Melanocyte of skin (primary cell): ENCODE results near the gene ATP5F1D. TPM values are rescaled to one million over a fixed set of nuclear protein-coding genes. Genes with fewer than 3 reads are reported as not detected.

Experiments used
- total RNA-seq, 2 donors: library from RNA; depleted of rRNA; stranded (reverse); fragments of >200 nt; gene quantifications; 2 replicates each; pipeline ENCODE4 v1.2.3, GENCODE V29; 2012

Gene ATP5F1D
- total RNA-seq = 10 to 100 TPM; 19.6 to 31.0 TPM

DNA sequence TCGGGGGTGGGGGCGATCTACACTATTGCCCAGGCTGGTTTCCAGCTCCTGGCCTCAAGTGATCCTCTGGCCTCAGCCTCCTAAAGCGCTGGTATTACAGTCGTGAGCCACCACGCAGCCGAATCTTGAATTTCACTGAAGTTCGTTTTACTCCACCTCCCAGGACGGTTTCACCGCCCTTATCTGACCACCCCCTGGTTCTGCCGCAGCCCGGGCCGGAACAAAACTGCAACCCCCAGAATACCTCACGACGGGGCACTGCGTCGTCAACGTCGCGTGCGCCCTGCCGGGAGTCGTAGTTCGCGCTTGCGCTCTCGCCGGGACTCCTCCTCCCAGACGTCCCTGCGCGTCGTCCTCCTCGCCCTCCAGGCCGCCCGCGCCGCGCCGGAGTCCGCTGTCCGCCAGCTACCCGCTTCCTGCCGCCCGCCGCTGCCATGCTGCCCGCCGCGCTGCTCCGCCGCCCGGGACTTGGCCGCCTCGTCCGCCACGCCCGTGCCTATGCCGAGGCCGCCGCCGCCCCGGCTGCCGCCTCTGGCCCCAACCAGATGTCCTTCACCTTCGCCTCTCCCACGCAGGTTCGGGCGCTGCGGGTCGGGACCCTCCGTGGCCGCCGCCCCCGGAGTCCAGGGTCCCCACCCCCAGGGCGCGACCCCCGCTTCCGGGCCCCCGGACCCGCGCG is at the start of gene ATP5F1D:
TSS of gene ATP5F1D (plus strand) at position 335 of the 679 bp plus-strand sequence. CDS start at position 435, 100 bp downstream.

GRCh38 chr19:1205114-1206099 is 36.1 kb upstream of the ATP5F1D start, which contains the start of gene STK11:
Gene STK11, plus strand, starts transcription at chr19:1205778. Its CDS starts 1,136 bp downstream, at chr19:1206914.

DNA sequence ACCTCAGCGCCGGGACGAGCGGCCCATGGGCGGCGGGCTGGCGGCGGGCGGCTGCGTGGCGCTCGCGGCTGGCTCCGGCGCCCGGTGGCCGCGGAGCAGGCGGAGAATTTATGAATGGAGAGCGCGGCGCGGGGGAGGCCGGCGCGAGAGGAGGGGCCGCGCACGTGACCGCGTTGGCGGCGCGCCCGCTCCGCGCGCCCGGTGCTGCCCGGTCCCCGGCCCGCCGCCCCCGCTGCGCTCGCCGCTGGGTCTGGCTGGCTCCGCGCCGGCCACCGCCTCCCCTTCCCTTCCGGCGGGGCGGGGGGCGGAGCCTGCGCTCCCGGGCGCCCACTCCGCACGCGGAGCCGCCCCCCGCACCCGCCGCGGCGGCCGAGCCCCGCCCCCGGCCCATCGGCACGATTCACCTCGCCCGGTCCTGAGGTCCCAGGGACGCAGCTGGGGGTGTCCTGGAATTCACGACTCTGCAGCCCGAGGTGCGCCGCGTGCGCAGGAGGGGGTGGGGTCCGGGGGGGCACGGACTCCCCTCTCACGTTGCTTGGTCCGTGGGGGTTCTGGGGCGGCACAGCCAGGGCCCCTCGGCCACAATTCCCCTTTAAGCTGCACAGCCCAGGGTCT is 3.7 kb upstream of the ATP5F1D start, which contains the start of gene CBARP:
TSS of gene CBARP (minus strand) at position 252 of the 615 bp plus-strand sequence. CDS start 1,905 bp downstream, outside the sequence.

DNA sequence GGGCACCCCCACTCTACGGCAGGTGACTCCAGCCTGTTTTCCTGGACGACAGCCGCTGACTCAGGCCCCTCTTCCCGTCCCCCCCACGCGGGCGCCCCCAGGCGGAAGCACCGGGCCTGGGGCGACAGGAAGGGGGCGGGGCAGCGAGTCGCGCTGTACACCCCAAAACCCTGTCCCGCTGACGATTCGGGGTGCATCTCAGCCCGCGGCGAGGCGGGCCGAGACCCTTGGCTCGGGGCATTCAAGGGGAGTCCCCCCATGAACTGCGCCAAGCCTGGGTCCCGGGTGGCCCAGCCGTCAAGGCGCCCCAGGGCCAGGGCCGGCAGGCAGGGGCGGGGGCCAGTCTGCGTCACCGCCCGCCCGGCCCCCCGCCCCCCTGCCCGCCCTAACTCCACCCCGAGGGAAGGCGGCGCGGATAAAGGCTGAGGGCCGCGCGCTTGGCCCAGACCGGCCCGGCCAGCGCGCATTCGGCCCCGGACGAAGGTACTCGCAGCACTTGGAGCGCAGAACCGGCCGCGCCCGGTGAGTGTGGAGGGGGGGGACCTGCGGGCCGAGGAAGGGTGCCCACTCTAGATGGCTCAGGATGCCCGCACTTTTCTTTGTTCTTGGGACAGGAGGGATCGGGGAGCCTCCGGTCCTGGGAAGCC is 6.7 kb downstream of the ATP5F1D start, which contains the start of gene MIDN:
TSS of gene MIDN (plus strand) at position 445 of the 647 bp plus-strand sequence. CDS start 1,714 bp downstream, outside the sequence.

GRCh38 chr19:1269065-1269477 is 27.5 kb downstream of the ATP5F1D start, which contains the start of gene CIRBP:
Gene CIRBP, plus strand, starts transcription at chr19:1269332. Its CDS starts 1,602 bp downstream, at chr19:1270934.

DNA sequence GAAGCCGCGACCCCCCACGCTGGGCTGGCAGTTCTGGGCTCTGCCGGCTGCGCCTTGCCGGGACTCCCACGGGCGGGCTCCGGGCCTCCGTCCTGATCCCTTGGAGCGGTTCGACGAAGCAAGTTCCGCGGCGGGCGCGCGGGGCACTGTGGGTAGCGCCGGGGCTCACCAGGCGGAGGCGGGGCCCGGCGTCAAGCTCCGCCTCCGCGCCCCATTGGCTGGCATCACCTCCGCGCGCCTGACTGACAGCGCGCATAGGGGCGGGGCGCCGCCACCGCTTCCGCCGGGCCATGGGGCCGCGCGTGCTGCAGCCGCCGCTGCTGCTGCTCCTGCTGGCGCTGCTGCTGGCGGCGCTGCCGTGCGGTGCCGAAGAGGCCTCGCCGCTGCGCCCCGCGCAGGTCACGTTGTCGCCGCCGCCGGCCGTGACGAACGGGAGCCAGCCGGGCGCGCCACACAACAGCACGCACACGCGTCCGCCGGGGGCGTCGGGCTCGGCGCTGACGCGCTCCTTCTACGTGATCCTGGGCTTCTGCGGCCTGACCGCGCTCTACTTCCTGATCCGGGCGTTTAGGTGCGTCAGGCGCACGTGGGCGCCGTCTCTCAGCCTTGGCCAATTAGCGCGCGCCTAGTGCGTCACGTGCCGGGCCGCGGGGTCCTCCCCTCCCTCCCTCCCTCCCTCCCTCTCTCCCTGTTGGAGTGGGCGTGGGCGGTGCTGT is 33.9 kb downstream of the ATP5F1D start, which contains the start of gene FAM174C:
TSS of gene FAM174C (plus strand) at position 271 of the 716 bp plus-strand sequence. CDS start at position 291, 20 bp downstream.

DNA sequence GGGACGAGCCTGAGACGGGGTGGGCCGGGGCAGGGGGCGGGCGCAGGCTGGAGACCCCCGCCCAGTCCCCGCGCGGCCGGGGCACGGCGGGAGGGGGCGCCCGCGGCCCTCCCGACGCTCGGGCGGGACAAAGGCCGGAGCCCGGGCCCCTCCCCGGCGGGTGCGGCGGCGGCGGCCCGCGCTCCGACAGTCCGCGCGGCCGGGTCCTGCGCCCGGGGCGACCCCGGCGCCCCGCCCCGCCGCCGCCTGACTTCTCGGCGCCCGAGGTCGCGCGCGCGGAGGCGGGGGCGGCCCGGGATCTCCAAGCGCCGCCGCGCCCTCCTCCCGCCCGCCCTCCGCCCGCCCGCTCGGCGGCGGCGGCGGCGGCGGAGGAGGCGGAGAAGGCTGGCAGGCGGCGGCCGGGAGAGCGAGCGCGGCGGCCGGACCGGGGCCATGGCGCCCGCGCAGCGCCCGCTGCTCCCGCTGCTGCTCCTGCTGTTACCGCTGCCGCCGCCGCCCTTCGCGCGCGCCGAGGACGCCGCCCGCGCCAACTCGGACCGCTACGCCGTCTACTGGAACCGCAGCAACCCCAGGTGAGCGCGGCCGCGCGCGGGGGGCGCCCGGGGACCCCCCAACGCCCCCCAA is 44.3 kb downstream of the ATP5F1D start, which contains the start of gene EFNA2:
TSS of gene EFNA2 (plus strand) at position 137 of the 624 bp plus-strand sequence. CDS start at position 433, 296 bp downstream.

Other genes with a start within 250 kb of the ATP5F1D start
- gene GRIN3B, start 241.3 kb upstream of the ATP5F1D start, total RNA-seq = under 1 TPM in 1 of 2 donors, not detected in 1; under 0.01 TPM
- gene TMEM259, start 220.6 kb upstream of the ATP5F1D start, total RNA-seq = 100 to 1,000 TPM; 109 to 124 TPM
- not detected for gene RNU6-2, start 220.2 kb upstream of the ATP5F1D start, total RNA-seq
- gene CNN2, start 215.1 kb upstream of the ATP5F1D start, total RNA-seq = 10 to 100 TPM; 22.0 to 48.6 TPM
- 10 to 100 TPM in 1 of 2 donors, 1 to 10 TPM in 1; 9.0 to 14.8 TPM for gene ABCA7, start 201.6 kb upstream of the ATP5F1D start, total RNA-seq
- gene ARHGAP45, start 174.6 kb upstream of the ATP5F1D start, total RNA-seq = 1 to 10 TPM in 1 of 2 donors, under 1 TPM in 1; 0.69 to 4.0 TPM
- gene POLR2E, start 146.4 kb upstream of the ATP5F1D start, total RNA-seq = 100 to 1,000 TPM in 1 of 2 donors, 10 to 100 TPM in 1; 69.2 to 110 TPM
- 100 to 1,000 TPM; 109 to 195 TPM for gene GPX4, start 137.8 kb upstream of the ATP5F1D start, total RNA-seq
- gene SBNO2, start 67.5 kb upstream of the ATP5F1D start, total RNA-seq = 10 to 100 TPM; 63.7 to 63.9 TPM
- 10 to 100 TPM; 50.9 to 58.9 TPM for gene STK11, start 36.0 kb upstream of the ATP5F1D start, total RNA-seq
- gene CBARP, start 3.7 kb upstream of the ATP5F1D start, total RNA-seq = 1 to 10 TPM; 2.4 to 3.3 TPM
- 10 to 100 TPM in 1 of 2 donors, 1 to 10 TPM in 1; 9.3 to 12.3 TPM for gene MIDN, start 6.8 kb downstream of the ATP5F1D start, total RNA-seq
- 100 to 1,000 TPM in 1 of 2 donors, 10 to 100 TPM in 1; 67.3 to 137 TPM for gene CIRBP, start 27.6 kb downstream of the ATP5F1D start, total RNA-seq
- gene FAM174C, start 33.8 kb downstream of the ATP5F1D start, total RNA-seq = 10 to 100 TPM; 47.8 to 63.6 TPM
- not detected for gene EFNA2, start 44.1 kb downstream of the ATP5F1D start, total RNA-seq
- 10 to 100 TPM; 87.2 to 89.5 TPM for gene NDUFS7, start 142.2 kb downstream of the ATP5F1D start, total RNA-seq
- 10 to 100 TPM; 19.3 to 20.6 TPM for gene GAMT, start 159.8 kb downstream of the ATP5F1D start, total RNA-seq
- 10 to 100 TPM; 41.6 to 61.6 TPM for gene DAZAP1, start 165.8 kb downstream of the ATP5F1D start, total RNA-seq
- 100 to 1,000 TPM; 480 to 582 TPM for gene RPS15, start 196.6 kb downstream of the ATP5F1D start, total RNA-seq
- under 1 TPM; under 0.01 TPM for gene APC2, start 208.4 kb downstream of the ATP5F1D start, total RNA-seq
- gene C19orf25, start 237.5 kb downstream of the ATP5F1D start, total RNA-seq = 10 to 100 TPM; 20.0 to 26.6 TPM
- 1 to 10 TPM in 1 of 2 donors, under 1 TPM in 1; 0.67 to 2.4 TPM for gene PCSK4, start 248.6 kb downstream of the ATP5F1D start, total RNA-seq
- 1 to 10 TPM; 3.0 to 3.1 TPM for gene REEP6, start 249.4 kb downstream of the ATP5F1D start, total RNA-seq